ENCODE results near the gene RSBN1L. TPM values are rescaled to one million over a fixed set of nuclear protein-coding genes. Genes with fewer than 3 reads are reported as not detected.
"Not testable (repeated sequence)": the region's sequence is repeated elsewhere in the genome, so short reads cannot be mapped to it uniquely, and the experiment has no call there.

RSBN1L gene
- polyA plus RNA-seq, 4 donors: 30.2 to 34.7 (median 33.4) TPM

DNA sequence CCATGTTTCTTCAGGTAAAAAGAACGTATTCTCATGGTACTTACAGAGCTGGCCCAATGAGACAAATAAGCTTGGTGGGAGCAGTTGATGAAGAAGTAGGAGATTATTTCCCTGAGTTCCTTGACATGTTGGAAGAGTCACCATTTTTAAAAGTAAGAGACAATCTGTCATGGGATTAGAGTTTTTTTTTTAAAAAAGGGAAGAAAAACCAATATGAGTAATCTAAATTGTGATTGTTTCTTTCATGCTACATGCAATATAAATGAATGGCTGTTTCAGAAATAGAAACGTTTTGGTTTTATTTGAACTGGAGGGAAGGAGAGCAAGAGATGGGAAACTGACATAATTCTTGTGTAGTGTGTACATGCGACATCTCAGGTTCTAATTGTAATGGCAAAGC is 69.2 kb downstream of the RSBN1L start:
- no peak for DNase-seq (ENCODE audit: low read depth in 4 of 4, low spot score in 3 of 4)

DNA sequence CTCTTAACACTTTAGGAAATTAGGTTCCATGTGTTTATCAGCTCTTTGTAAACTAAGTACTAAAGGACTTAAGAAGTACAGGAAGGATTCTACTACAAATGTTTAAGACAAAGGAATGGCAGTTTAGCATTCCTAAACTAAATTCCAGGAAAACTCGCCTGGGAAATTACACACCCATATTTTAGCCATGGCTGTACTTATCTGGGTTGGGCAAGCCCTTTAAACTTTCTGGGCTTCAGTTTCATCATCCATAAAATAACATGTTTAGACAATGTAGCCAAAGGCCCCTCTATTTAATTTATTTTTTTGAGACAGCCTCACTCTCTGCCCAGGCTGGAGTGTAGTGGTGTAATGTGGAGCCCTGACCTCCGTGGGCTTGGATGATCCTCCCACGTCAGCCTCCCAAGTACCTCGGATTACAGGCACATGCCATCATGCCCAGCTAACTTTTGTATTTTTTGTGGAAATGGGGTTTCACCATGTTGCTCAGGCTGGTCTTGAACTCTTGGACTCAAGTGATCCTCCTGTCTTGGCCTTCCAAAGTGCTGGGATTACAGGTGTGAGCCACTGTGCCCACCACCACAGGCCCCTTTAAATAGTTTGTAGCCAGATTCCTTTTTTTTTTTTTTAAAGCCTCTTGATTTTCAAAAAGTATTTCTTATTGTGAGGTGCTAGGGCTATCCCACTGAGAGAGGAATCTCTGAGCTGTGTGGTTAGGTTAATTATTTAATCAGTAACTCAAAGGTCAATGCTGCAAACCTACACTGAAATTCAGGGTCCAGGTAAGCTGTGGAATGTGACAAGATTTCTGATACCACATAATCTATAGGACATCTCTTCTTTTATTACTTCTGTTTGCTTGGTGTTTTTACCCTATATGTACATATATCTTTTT is 69.9 kb downstream of the RSBN1L start:
- no peak for DNase-seq (ENCODE audit: low read depth in 4 of 4, low spot score in 3 of 4)

DNA sequence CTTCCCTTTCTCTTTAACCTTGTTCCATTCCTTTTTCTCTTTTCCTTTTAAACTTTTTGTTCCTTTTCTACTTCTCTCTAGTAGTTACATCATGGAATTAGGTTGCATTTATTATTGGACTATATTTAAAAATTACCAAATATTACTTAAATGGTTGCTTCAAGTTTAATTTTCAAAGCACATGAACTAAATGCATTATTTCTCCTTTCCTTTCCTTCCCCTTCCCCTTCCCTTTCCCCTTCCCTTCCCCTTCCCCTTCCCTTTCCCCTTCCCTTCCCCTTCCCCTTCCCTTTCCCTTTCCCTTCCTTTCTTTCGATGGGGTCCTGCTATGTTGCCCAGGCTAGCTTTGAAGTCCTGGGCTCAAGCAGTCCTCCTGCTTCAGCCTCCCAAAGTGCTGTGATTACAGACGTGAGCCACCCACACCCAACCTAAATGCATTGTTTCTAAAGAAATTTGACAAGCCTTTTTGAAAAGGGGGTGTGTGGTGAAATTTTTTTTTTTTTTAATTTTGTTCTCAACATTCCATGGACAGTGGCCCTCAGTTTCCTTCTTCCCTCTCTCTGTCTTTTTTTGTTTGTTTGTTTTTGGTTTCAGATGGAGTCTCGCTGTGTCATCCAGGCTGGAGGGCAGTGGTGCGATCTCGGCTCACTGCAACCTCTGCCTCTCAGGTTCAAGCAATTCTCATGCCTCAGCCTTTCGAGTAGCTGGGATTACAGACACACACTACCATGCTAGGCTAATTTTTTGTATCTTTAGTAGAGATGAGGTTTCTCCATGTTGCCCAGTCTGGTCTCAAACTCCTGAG is 70.7 kb downstream of the RSBN1L start:
- no peak for DNase-seq (ENCODE audit: low read depth in 4 of 4, low spot score in 3 of 4)

DNA sequence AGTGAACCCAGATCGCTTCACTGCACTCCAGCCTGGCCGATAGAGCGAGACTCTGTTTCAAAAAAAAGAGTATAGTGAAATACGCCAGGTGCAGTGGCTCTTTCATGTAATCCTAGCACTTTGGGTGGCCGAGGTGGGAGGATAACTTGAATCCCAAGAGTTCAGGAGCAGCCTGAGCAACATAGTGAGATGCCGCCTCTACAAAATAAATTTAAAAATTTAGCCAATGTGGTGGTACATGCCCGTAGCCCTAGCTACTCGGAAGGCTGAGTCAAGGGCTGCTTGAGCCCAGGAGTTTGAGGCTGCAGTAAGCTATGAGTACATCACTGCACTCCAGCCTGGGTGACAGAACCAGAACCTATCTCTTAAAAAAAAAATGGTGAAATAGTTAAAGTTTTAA is 74.1 kb downstream of the RSBN1L start:
- DNase-seq (ENCODE audit: low read depth in 4 of 4, low spot score in 3 of 4): no peak

DNA sequence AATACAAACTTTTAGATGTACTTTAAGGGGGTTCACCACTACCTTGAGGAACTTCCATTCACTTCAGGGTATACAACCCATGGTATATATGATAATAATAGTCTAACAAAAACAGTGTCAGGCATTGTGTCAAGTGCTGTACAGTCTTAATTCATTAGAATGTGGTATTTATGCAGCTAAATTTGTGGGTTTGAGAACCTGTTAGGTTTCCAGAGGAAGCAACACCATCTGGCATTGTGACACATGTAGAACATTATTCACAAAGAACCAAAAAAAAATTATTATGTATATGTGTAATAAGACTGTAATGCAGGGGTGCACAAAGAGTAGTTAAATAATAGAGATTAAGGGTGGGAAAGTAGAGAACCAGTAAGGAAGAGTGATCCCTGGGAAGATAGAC is 75.6 kb downstream of the RSBN1L start:
- DNase-seq (ENCODE audit: low read depth in 4 of 4, low spot score in 3 of 4): no peak

DNA sequence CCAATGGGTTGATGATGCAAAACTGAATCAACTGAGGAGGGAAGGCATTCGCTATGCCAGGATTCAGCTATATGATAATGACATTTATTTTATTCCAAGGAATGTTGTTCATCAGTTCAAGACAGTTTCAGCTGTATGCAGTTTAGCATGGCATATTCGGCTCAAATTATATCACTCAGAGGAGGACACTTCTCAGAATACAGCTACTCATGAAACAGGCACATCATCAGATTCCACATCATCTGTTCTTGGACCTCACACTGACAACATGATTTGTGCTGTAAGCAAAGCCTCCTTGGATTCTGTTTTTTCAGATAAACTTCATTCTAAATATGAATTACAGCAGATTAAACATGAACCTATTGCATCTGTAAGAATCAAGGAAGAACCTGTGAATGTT is 82.3 kb downstream of the RSBN1L start:
- DNase-seq (ENCODE audit: low read depth in 4 of 4, low spot score in 3 of 4): no peak

DNA sequence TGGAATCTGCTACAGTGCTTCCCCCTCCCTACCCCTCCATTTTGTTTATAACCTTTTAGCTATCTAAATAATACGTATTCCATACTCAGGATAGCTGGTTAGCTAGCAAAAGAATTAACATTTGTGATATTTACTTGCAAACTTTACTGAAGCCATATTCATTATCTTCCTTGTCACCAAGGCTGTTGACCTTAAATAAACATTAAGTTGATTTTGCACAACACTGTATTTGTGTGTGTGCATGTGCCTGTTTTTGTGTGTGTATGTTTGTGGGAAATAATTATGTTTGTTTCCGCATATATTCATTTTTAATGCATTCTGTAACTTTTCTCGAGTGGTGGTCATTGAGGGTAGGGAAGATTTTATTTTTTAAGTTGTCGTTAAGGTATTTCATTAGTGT is 86.1 kb downstream of the RSBN1L start:
- DNase-seq (ENCODE audit: low read depth in 4 of 4, low spot score in 3 of 4): no peak

DNA sequence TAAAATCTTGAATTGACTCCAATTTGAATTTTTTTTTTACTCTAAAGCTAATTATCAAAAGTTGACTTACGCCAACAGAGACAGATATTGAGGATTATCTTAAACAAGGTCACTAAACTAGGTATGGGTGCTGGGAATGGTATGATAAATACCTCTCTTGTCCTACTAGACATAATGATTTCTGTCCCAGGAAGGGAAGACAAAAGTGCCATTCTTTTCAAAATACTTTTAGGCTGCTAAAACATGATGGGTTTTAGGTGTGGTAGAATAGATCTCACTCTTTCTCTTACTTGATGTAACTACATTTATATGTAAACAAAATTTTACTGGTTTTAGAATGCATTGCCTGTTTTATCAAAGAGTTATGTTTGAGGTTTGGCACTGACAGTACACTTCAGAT is 86.9 kb downstream of the RSBN1L start:
- no peak for DNase-seq (ENCODE audit: low read depth in 4 of 4, low spot score in 3 of 4)

DNA sequence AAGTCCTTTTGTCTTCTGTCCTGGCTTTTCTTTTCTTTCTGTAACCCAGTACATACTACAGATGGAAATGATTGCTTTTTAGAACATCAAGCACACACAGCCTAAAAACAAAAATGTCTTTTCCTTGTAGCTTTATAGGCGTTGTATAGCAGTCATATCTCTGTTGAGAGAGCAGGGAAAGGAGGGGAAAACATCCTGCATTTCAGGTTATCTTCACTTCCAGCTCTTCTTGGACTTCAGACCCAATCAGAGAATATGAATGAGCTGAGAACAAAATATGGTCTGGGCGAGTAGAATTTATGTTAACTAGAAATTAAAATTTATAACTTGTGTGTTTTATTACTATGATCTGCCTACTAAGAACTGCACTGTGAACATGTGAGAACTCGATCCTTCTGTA is 87.3 kb downstream of the RSBN1L start:
- no peak for DNase-seq (ENCODE audit: low read depth in 4 of 4, low spot score in 3 of 4)

DNA sequence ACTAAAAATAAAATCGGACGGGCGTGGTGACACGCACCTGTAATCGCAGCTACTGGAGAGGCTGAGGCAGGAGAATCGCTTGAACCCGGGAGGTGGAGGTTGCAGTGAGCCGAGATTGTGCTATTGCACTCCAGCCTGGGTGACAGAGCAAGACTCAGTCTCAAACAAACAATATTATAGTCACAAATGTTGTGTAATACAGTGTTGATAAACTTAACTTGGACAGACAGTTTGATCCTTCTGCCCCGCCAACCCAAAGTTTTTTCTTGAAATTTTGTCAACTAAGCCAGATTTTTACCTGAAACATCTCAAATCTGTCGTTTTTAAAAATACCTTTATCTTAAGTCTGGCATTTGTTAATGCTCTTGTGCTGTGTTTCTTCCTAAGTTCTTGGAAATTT is 88.2 kb downstream of the RSBN1L start:
- DNase-seq (ENCODE audit: low read depth in 4 of 4, low spot score in 3 of 4): not testable (repeated sequence)

DNA sequence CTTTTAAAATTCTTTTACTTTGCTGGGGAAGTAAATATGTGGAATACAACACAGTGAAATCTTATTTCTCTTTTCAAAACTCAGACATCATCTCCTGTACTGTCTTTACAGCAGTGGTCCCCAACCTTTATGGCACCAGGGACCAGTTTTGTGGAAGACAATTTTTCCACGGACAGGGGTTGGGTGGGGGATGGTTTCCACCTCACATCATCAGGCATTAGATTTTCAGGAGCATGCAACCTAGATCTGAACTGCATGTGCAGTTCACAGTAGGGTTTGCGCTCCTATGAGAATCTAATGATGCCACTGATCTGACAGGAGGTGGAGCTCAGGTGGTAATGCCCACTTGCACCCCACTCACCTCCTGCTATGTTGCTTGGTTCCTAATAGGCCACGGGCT is 89.8 kb downstream of the RSBN1L start:
- no peak for DNase-seq (ENCODE audit: low read depth in 4 of 4, low spot score in 3 of 4)

DNA sequence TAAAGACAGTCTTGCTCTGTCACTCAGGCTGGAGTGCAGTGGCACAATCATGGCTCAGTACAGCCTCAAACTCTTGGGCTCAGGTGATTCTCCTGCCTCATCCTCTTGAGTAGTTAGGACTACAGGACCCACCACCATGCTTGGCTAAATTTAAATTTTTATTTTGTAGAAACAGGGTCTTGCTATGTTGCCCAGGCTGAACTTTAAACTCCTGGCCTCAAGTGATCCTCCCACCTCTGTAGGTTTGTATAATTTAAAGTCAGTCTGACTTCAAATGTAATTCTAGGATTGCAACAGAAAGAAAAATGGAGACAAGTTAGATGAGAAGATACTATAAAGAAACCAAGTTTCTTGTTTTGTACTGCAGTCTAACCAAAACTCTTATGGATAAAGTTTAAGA is 90.5 kb downstream of the RSBN1L start:
- no peak for DNase-seq (ENCODE audit: low read depth in 4 of 4, low spot score in 3 of 4)

DNA sequence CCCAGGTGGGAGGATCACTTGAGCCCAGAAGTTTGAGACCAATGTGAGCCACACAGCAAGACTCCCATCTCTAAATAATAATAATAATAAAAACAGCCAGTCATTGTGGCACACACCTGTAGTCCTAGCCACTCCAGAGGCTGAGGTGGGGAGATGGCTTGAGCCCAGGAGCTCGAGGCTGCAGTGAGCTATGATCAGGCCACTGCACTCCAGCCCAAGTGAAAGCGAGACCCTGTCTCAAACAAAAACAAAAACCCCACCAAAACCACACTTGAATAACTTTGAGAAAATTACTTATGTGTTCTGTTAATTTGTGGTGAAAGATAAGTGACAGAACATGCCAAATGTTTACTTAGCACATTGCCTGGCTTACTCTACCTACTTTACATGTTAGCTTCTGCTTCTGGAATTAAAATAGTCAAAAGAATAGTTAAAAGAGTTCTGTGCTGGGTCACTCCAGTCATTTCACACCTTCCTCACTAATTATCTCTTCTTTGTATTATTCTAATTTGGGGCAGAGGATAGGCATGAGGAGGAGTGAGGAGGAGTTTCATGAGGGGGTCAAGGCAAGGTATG is 92.2 kb downstream of the RSBN1L start:
- no peak for DNase-seq (ENCODE audit: low read depth in 4 of 4, low spot score in 3 of 4)

DNA sequence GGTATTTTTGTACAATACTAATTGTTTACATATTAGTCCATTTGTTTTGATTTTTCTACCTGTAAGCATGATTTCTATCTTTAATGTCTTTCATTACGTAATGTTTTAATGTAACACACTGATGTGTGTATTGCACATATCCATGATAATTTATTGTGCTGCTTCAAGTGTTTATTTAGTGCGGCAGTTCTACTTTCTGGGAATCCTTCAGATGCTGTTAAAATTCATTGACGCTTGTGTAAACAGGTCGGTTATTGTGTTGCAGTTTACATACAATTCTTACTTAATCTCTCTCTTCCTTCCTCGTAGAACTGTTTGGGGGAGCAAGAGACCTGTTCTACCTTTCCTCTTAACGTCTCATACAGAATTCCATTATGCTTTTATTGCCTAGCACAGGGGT is 95.1 kb downstream of the RSBN1L start:
- DNase-seq (ENCODE audit: low read depth in 4 of 4, low spot score in 3 of 4): no peak

DNA sequence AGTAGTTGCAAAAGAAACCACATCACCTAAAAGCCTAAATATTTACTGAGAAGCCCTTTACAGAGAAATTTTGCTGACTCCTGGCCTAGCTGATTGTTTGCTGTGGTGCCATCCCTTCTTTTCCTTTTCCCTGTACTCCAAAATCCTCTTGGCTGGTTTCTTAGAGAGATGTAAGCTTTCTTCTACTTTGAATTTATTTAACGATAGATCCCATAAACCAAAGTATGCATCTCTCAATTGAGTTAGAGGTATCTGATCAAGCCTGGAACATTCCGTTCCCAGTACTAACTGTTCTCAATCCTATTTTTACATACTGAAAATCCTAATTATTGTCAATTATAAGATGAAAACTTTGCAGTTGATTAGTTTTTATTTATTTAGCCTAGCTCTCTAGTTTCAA is 95.7 kb downstream of the RSBN1L start:
- DNase-seq (ENCODE audit: low read depth in 4 of 4, low spot score in 3 of 4): no peak

DNA sequence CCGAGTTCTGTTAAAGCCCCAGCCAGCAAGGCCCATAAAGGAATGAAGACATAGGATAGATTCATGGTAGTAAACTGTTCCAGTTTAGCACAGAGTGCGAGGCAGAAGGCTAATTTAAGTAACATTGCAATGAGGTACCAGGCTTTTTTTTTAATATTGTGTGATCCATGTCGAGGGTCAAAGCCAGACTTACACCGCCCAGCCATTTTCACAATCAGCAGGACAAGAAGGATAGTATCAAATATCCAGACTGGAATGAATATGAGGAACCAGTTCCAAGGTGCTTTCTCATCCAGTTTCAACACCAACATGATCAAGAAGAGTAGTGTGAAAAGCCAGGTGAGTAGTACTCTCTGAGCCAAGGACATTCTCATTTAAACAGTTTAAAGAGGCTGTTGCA is 97.7 kb downstream of the RSBN1L start:
- DNase-seq (ENCODE audit: low read depth in 4 of 4, low spot score in 3 of 4): no peak

DNA sequence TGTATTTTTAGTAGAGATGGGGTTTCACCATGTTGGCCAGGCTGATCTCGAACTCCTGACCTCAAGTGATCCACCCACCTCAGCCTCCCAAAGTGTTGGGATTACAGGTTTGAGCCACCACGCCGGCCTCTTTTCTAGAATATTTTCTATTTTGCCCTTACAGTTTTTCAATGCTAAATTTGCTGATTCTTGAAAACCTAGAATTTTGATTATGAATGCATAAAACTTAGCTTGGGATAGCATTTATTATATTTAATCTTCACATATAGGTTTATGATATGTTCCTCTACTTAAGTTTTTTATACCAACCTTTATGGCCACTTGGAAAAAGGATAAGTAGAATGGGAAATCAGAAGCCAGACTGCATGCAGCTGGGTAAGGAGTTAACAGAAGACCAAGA is 99.8 kb downstream of the RSBN1L start:
- DNase-seq (ENCODE audit: low read depth in 4 of 4, low spot score in 3 of 4): no peak

DNA sequence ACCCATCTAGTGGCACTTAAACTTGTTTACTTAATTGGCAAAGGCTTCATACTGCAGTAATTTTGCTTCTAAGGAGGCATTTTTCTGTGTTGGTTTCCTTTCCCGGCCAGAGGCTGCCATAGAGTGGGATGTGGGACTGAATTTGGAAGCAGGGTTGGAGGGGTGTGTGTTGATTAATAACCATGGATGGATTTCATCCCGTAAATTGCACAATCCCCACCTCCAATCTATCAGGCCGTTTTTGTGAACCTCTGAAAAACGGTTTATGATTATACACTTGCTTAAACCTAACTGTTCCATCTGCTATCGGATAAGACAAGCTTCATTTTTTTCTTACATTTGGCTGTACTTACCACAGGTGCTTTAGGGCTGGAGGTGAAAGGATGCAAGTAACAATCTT is 100.7 kb downstream of the RSBN1L start:
- DNase-seq (ENCODE audit: low read depth in 4 of 4, low spot score in 3 of 4): no peak

DNA sequence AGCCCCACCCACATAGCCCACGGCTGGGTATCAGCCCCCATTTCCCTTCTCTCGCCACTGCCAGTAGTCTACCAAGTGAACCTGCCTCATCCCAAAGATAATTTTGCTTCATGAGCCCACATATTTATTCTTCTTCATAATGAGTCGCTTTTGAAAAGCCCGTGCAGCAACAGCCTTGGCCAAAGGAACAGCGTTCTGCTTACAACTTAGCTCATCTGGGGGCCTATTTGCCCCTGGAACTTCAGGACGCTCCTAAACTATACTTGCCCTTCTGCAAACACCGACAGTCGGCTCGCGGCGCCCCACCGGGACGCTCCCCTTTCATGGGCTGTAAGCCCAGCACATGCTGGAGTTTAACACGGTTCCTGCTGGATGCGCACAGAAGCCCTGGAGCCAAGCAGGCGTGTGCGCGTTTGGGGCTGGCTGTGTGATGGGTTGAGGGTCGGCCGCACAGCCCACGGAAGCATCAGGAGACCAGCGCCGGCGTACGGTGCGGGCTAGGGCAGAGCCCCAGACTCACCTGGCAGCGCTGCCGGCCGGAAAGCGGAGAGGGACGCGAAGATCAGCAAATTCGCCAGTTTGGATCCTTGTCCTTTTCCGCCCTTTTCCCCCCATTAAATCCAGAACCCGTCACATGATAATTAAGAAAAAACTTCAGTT is 101.6 kb downstream of the RSBN1L start:
- peak in 1 of 4 donors; percentile 35 for DNase-seq (ENCODE audit: low read depth in 4 of 4, low spot score in 3 of 4)

DNA sequence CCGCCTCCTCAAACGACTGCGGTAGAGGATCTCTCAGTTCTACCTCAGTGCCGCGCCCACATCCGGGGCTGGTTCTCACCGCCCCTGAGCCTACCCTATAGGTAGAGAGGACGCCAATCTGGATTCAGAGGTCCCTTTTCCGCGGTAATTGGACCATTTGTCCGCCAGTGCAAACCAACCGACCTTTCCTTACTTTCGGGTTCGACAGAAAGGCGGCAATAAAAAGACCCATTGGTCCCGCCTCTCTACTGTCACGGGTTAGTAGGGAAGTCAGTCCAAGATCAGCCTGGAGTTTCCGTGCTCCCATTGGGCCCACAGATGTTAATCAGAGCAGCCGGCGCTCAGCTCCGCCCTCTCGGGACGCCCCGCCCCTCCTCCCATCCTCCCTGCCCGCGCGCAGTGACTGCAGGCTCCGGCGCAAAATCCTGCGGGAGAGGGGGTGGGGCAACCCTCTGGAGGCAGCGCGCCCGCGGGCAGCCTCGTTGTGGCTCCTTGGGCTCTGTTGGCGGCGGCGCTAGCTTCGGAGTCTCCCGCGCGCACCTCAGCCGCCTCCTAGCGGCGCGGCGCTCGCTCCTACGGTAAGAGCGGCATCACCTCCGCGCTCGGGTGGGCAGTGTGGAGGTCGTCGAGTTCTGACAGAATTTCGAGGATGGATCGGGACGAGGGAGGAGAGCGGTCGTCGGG is 102.3 kb downstream of the RSBN1L start, which contains the start of the genes PHTF2 and TMEM60:
Gene PHTF2 (plus strand): TSS at position 380 of the 684 bp plus-strand sequence.
Gene TMEM60 (minus strand): TSS at position 41 of the 684 bp plus-strand sequence. CDS start 4,061 bp downstream, outside the sequence.
- DNase-seq (ENCODE audit: low read depth in 4 of 4, low spot score in 3 of 4): peak; percentile 97 to 99 (median 98)

All from left renal pelvis (tissue), 4 donors.